Measurements from ENCODE around the gene PSMC3. TPM values are rescaled to one million over a fixed set of nuclear protein-coding genes. Genes with fewer than 3 reads are reported as not detected.

PSMC3 gene
- total and polyA plus RNA-seq, 9 of the 15 experiments (the other 6 are each of a cell fraction or from before 2014, with no cell fraction given), result 44.3 to 324 (median 240) TPM

DNA sequence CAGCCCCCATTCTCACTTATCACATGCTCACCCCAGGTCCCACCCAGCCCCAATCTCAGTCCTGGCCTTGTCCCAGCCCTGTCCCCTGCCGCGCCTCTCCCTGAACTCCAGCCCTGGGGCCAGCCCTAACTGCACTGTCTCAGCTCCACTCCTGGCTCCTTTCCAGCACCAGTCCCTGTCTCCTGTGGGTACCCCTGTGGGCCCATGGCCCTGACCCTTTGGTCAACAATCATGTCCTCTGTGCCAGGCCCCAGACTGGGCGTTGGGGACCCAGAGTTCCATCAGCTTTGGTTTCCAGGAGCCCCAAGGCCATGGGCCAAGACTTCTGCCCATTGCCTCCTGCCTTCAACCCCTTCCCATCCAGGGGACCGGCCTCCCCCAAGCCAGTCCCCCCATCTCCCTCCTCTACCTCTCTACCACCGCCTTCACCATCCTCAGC is 48.6 kb downstream of the PSMC3 start:
- in situ Hi-C loops (cut with MboI) (no loop called here), intact Hi-C loops (cut with micrococcal nuclease) (loop anchor here (10.0 kb wide), 1 partner anchor 237 kb away; no protein-coding TSS in a partner anchor)
- peak overlapping the region; percentile 81 for H2AFZ ChIP-seq (ENCODE audit: low read depth, low read length)
- CTCF ChIA-PET (ENCODE audit: low intra/inter-chr PET ratio), result no interaction called here
- peaks cover 8% of the 10 kb centered on the region; the same call in 1 of the 3 replicates for H3K36me3 ChIP-seq (ENCODE audit: control insufficient read depth, insufficient read depth, low read length)
- H3K9me1 ChIP-seq (ENCODE audit: control insufficient read depth, insufficient read depth, low read length), result no peaks in the 10 kb centered on the region
- H3K79me2 ChIP-seq (ENCODE audit: control insufficient read depth, insufficient read depth, low read length), result peaks cover 26% of the 10 kb centered on the region
- peak in 3 of 4 experiments; percentile 58 to 71 (median 61) for DNase-seq (ENCODE audit: extremely low read depth in 1 of 4, low spot score in 3 of 4)
- WGBS (ENCODE audit: insufficient coverage, low coverage, missing lambda C conversion rate), result 8% methylated on average over 5 of the region's 5 CpGs
- peak overlapping the region; percentile 86 for H3K27ac ChIP-seq (ENCODE audit: extremely low read depth, low read depth, low read length)
- H3K27me3 ChIP-seq (ENCODE audit: control insufficient read depth in 2 of 2, insufficient read depth in 2 of 2, low read length in 2 of 2), result no peaks in the 10 kb centered on the region
- POLR2A ChIA-PET, result interaction anchor here (0.6 to 1.8 kb wide), 9 partner anchors 13 to 1446 kb away, joined by 3 to 7 read pairs (median 3); no protein-coding TSS in a partner anchor
- peak; percentile 29 for FAIRE-seq
- peak overlapping the region; percentile 47 for H3K4me3 ChIP-seq
- no peaks in the 10 kb centered on the region for H4K20me1 ChIP-seq (replicated peaks; ENCODE audit: control insufficient read depth, insufficient read depth, low read length)
- H3K9me3 ChIP-seq (replicated peaks; ENCODE audit: control insufficient read depth, insufficient read depth, low read depth, low read length), result no peaks in the 10 kb centered on the region
- peak overlapping the region; percentile 82 to 93 for H3K9ac ChIP-seq (ENCODE audit: insufficient read depth in 1 of 2, low read depth in 2 of 2, low read length in 2 of 2)
- peak overlapping the region; percentile 76 for H3K4me2 ChIP-seq (ENCODE audit: insufficient read depth, low read length)
- peaks cover 37 to 51% of the 10 kb centered on the region in 2 experiments for H3K4me1 ChIP-seq (replicated peaks in 1 of 2; ENCODE audit: control insufficient read depth in 2 of 2, insufficient read depth in 2 of 2, low read length in 2 of 2)
- no TSS peak for BruUV-seq (replicated peaks)
- peak; percentile 68 for ATAC-seq
- TF ChIP-seq CBX5 (IDR thresholded peaks at IDR 0.05; ENCODE audit: borderline replicate concordance, low read depth) (no peak), ZNF232 (CRISPR knock-in tag; IDR thresholded peaks at IDR 0.05) (peak; percentile 55; the same call in 1 of the 2 replicates), MYC (IDR thresholded peaks at IDR 0.05; ENCODE audit: low read depth, low read length) (0 out of 2 replicates have a peak, but pooled peaks have one; percentile 11), MYC (CRISPR knock-in tag; IDR thresholded peaks at IDR 0.05; ENCODE audit: borderline replicate concordance, low read depth) (no peak), NFIC (IDR thresholded peaks at IDR 0.05) (peak; percentile 94), PHB2 (IDR thresholded peaks at IDR 0.05; ENCODE audit: low read depth) (peak; percentile 7; the same call in 1 of the 2 replicates), TBP (optimal IDR thresholded peaks at IDR 0.05; ENCODE audit: low read depth, low read length) (peak; percentile 26), NR2F6 (CRISPR knock-in tag; IDR thresholded peaks at IDR 0.05) (no peak), TAL1 (IDR thresholded peaks at IDR 0.05) (no peak), NFRKB (IDR thresholded peaks at IDR 0.05; ENCODE audit: low read depth) (peak; percentile 60), ZNF224 (CRISPR knock-in tag; IDR thresholded peaks at IDR 0.05) (0 out of 2 replicates have a peak, but pooled peaks have one; percentile 58), CHD1 (IDR thresholded peaks at IDR 0.05; ENCODE audit: low read length) (peak; percentile 24), MED1 (CRISPR knock-in tag; IDR thresholded peaks at IDR 0.05; ENCODE audit: borderline replicate concordance) (no peak), KDM1A (IDR thresholded peaks at IDR 0.05) (peak; percentile 32 to 69; a peak in 3 of 4 replicates), RCOR1 (IDR thresholded peaks at IDR 0.05; ENCODE audit: borderline replicate concordance in 1 of 2, low read depth in 2 of 2, low read length in 2 of 2) (peak in 1 of 2 experiments; percentile 35; a peak in 1 of 4 replicates)
- TF ChIP-seq, protein P1, sequence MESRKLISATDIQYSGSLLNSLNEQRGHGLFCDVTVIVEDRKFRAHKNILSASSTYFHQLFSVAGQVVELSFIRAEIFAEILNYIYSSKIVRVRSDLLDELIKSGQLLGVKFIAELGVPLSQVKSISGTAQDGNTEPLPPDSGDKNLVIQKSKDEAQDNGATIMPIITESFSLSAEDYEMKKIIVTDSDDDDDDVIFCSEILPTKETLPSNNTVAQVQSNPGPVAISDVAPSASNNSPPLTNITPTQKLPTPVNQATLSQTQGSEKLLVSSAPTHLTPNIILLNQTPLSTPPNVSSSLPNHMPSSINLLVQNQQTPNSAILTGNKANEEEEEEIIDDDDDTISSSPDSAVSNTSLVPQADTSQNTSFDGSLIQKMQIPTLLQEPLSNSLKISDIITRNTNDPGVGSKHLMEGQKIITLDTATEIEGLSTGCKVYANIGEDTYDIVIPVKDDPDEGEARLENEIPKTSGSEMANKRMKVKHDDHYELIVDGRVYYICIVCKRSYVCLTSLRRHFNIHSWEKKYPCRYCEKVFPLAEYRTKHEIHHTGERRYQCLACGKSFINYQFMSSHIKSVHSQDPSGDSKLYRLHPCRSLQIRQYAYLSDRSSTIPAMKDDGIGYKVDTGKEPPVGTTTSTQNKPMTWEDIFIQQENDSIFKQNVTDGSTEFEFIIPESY (CRISPR knock-in tag; IDR thresholded peaks at IDR 0.05), result 0 out of 2 replicates have a peak, but pooled peaks have one; percentile 43
- TF ChIP-seq, protein P2, sequence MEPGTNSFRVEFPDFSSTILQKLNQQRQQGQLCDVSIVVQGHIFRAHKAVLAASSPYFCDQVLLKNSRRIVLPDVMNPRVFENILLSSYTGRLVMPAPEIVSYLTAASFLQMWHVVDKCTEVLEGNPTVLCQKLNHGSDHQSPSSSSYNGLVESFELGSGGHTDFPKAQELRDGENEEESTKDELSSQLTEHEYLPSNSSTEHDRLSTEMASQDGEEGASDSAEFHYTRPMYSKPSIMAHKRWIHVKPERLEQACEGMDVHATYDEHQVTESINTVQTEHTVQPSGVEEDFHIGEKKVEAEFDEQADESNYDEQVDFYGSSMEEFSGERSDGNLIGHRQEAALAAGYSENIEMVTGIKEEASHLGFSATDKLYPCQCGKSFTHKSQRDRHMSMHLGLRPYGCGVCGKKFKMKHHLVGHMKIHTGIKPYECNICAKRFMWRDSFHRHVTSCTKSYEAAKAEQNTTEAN (CRISPR knock-in tag; IDR thresholded peaks at IDR 0.05), result 0 out of 2 replicates have a peak, but pooled peaks have one; percentile 59
- TF ChIP-seq, protein P3, sequence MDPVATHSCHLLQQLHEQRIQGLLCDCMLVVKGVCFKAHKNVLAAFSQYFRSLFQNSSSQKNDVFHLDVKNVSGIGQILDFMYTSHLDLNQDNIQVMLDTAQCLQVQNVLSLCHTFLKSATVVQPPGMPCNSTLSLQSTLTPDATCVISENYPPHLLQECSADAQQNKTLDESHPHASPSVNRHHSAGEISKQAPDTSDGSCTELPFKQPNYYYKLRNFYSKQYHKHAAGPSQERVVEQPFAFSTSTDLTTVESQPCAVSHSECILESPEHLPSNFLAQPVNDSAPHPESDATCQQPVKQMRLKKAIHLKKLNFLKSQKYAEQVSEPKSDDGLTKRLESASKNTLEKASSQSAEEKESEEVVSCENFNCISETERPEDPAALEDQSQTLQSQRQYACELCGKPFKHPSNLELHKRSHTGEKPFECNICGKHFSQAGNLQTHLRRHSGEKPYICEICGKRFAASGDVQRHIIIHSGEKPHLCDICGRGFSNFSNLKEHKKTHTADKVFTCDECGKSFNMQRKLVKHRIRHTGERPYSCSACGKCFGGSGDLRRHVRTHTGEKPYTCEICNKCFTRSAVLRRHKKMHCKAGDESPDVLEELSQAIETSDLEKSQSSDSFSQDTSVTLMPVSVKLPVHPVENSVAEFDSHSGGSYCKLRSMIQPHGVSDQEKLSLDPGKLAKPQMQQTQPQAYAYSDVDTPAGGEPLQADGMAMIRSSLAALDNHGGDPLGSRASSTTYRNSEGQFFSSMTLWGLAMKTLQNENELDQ (CRISPR knock-in tag; IDR thresholded peaks at IDR 0.05; ENCODE audit: borderline replicate concordance), result 0 out of 2 replicates have a peak, but pooled peaks have one; percentile 74
